K562 (cell line): ENCODE data around the gene EIF4E1B. TPM values are rescaled to one million over a fixed set of nuclear protein-coding genes. Genes with fewer than 3 reads are reported as not detected.

Experiments used
- ATAC-seq: fragments of 200-7000 bp; cut with Tn5 transposase; 3 replicates; pipeline ENCODE4 v1.9.1; 2020; ENCODE audit warnings: moderate library complexity
- BruUV-seq: library from RNA; stranded (reverse); fragments of 400-500 nt; replicated peaks from 2 replicates; lab custom pipeline; 2021; lab: Mats Ljungman, UMichigan
- CTCF ChIA-PET: fragments of 300-600 bp; formaldehyde crosslinking; extraction: SDS; loops from one replicate; lab custom pipeline; 2021; ENCODE audit warnings: low intra/inter-chr PET ratio; lab: Yijun Ruan, JAX
- POLR2A ChIA-PET: fragments of 300-600, 350-650 bp; sonication (Branson Sonifier 250); formaldehyde crosslinking; extraction: SDS; loops from one replicate; lab custom pipeline; 2021; ENCODE audit warnings: antibody characterized with exemption, inconsistent platforms; lab: Yijun Ruan, JAX
- DNase-seq, 4 experiments: peaks; one replicate each; pipeline versions ENCODE4 v3.0.0 to v3.0.0-alpha.2; 2011 to 2018; ENCODE audit warnings: low spot score in 3 of 4, mixed read lengths in 3 of 4; ENCODE audit errors: extremely low read depth in 1 of 4
- FAIRE-seq: peaks from 2 replicates; lab custom pipeline; 2011; peaks lifted over from hg19 to GRCh38; lab: Jason Lieb, UNC
- H2AFZ ChIP-seq: 2 replicates; pipeline ENCODE4 v1.6.0; 2011; ENCODE audit warnings: low read depth, low read length, control low read depth, inconsistent platforms
- H3K27ac ChIP-seq: fragments of 200-600 bp; 3 replicates; pipeline ENCODE4 v1.8.0; 2011; ENCODE audit warnings: low read depth, mild to moderate bottlenecking, control low read depth, inconsistent platforms, low read length, moderate library complexity, mixed read lengths; ENCODE audit errors: extremely low read depth
- H3K27me3 ChIP-seq, 2 experiments: fragments of 300-600 bp in 1 of 2; 2 replicates in 1 of 2; 3 replicates in 1 of 2; pipeline versions ENCODE4 v1.6.0 to v1.8.0; 2011; ENCODE audit warnings: inconsistent platforms in 2 of 2, low read length in 2 of 2, mild to moderate bottlenecking in 1 of 2, mixed read lengths in 1 of 2, moderate library complexity in 1 of 2; ENCODE audit not compliant: control insufficient read depth in 2 of 2, insufficient read depth in 2 of 2
- H3K36me3 ChIP-seq: fragments of 300-600 bp; 3 replicates; pipeline ENCODE4 v1.8.0; 2011; ENCODE audit warnings: mild to moderate bottlenecking, low read length, inconsistent platforms; ENCODE audit not compliant: control insufficient read depth, insufficient read depth
- H3K4me1 ChIP-seq, 2 experiments: fragments of 200-600 bp in 1 of 2; replicated peaks in 1 of 2; 2 replicates in 1 of 2; 3 replicates in 1 of 2; pipeline versions ENCODE4 v1.5.1 to v1.8.0; 2011; ENCODE audit warnings: inconsistent platforms in 2 of 2, low read length in 2 of 2, mild to moderate bottlenecking in 1 of 2, mixed read lengths in 1 of 2, moderate library complexity in 1 of 2; ENCODE audit not compliant: control insufficient read depth in 2 of 2, insufficient read depth in 2 of 2
- H3K4me2 ChIP-seq: 2 replicates; pipeline ENCODE4 v1.6.1; 2011; ENCODE audit warnings: low read length, control low read depth, inconsistent platforms, mixed read lengths; ENCODE audit not compliant: insufficient read depth
- H3K4me3 ChIP-seq: fragments of 200-600 bp; sonication (generic), shearing (Covaris generic); 2 replicates; pipeline ENCODE4 v1.5.1; 2016; ENCODE audit warnings: control low read depth, inconsistent platforms
- H3K79me2 ChIP-seq: fragments of 200-600 bp; 3 replicates; pipeline ENCODE4 v1.8.0; 2011; ENCODE audit warnings: low read length, inconsistent platforms; ENCODE audit not compliant: control insufficient read depth, insufficient read depth
- H3K9ac ChIP-seq, 2 experiments: 2 replicates each; pipeline versions ENCODE4 v1.6.0 to v1.6.1; 2011; ENCODE audit warnings: low read depth in 2 of 2, low read length in 2 of 2, control low read depth in 1 of 2, inconsistent platforms in 1 of 2, mild to moderate bottlenecking in 1 of 2, mixed read lengths in 1 of 2; ENCODE audit not compliant: insufficient read depth in 1 of 2
- H3K9me1 ChIP-seq: one replicate; pipeline ENCODE4 v1.6.0; 2011; ENCODE audit warnings: inconsistent platforms, mild to moderate bottlenecking, low read length, moderate library complexity; ENCODE audit not compliant: control insufficient read depth, insufficient read depth
- H3K9me3 ChIP-seq: replicated peaks from 2 replicates; pipeline ENCODE4 v1.5.1; 2011; ENCODE audit warnings: low read depth, low read length, inconsistent platforms; ENCODE audit not compliant: control insufficient read depth, insufficient read depth
- H4K20me1 ChIP-seq: replicated peaks from 2 replicates; pipeline ENCODE4 v1.6.1; 2011; ENCODE audit warnings: low read length, inconsistent platforms, mixed read lengths; ENCODE audit not compliant: control insufficient read depth, insufficient read depth
- BACH1 ChIP-seq: fragments of 200-800 bp; sonication (Bioruptor generic); IDR thresholded peaks from 2 replicates; pipeline ENCODE4 v1.6.1; 2016; ENCODE audit warnings: missing genetic modification characterization, missing compliant biosample characterization
- COPS2 ChIP-seq: fragments of 450-650 bp; conservative IDR thresholded peaks from 2 replicates; pipeline ENCODE4 v1.6.1; 2016; ENCODE audit warnings: mild to moderate bottlenecking, moderate library complexity
- EGR1 ChIP-seq: fragments of 450-650 bp; conservative IDR thresholded peaks from 2 replicates; pipeline ENCODE4 v1.6.1; 2017; ENCODE audit warnings: mild to moderate bottlenecking
- HNRNPLL ChIP-seq: fragments of 200-400 bp; formaldehyde crosslinking; IDR thresholded peaks from 2 replicates; pipeline ENCODE4 v1.6.1; 2017; ENCODE audit warnings: low read length, low read depth, mild to moderate bottlenecking; ENCODE audit not compliant: poor library complexity, severe bottlenecking
- PRDM10 ChIP-seq: fragments of 450-650 bp; IDR thresholded peaks from 2 replicates; pipeline ENCODE4 v1.6.1; 2018; ENCODE audit not compliant: partially characterized antibody
- SRF ChIP-seq, 2 experiments: fragments of 250-450, 450-650 bp in 1 of 2; sonication (Bioruptor Pico) in 1 of 2; sonication (generic) in 1 of 2; formaldehyde crosslinking; IDR thresholded peaks; 2 replicates each; pipeline versions ENCODE4 v1.5.0 to v1.5.1; 2020 to 2022; ENCODE audit warnings: mild to moderate bottlenecking in 1 of 2, missing genetic modification reagents in 1 of 2
- TSC22D4 ChIP-seq: fragments of 450-650 bp; IDR thresholded peaks from 2 replicates; pipeline ENCODE4 v1.6.1; 2016; ENCODE audit warnings: missing genetic modification characterization, missing biosample characterization, control low read depth
- ZFPM2 ChIP-seq: fragments of 250-450 bp; sonication (Bioruptor Pico); IDR thresholded peaks from 2 replicates; pipeline ENCODE4 v1.5.1; 2022; ENCODE audit warnings: mild to moderate bottlenecking
- ZNF609 ChIP-seq: sonication (generic); formaldehyde crosslinking; IDR thresholded peaks from 2 replicates; pipeline ENCODE4 v1.8.1; 2023; ENCODE audit warnings: missing genetic modification reagents, mild to moderate bottlenecking, borderline replicate concordance
- ZNF696 ChIP-seq: fragments of 250-450 bp; sonication (Bioruptor Pico); conservative IDR thresholded peaks from 2 replicates; pipeline ENCODE4 v1.4.0; 2020; ENCODE audit warnings: mild to moderate bottlenecking, moderate library complexity
- ZNF707 ChIP-seq: fragments of 250-450 bp; sonication (Bioruptor Pico); conservative IDR thresholded peaks from 2 replicates; pipeline ENCODE4 v1.8.0; 2022; ENCODE audit warnings: inconsistent platforms, mild to moderate bottlenecking, moderate library complexity
- WGBS: fragments of 100-300 bp; shearing (Covaris generic); methylation state at CpG from one replicate; pipeline ENCODE4 v1.1.6; 2016; ENCODE audit warnings: low coverage, mixed read lengths; ENCODE audit not compliant: insufficient coverage; ENCODE audit errors: missing lambda C conversion rate; 5-methylcytosine and 5-hydroxymethylcytosine counted together
- in situ Hi-C: fragments of 300-500 bp; cut with MboI; formaldehyde crosslinking; loops from 4 replicates; pipeline ENCODE4 v1.15.0; 2018; ENCODE audit warnings: inconsistent platforms, mixed read lengths
- intact Hi-C: fragments of 100-400 bp; cut with micrococcal nuclease; formaldehyde crosslinking; loops from 2 replicates; pipeline ENCODE4 v1.14.2; 2022
- polyA plus RNA-seq, 8 experiments: library from polyadenylated mRNA; depleted of rRNA in 4 of 8; stranded (reverse) in 5 of 8; unstranded in 3 of 8; fragments of >200 nt; fragmentation: Nextera tagmentation in 2 of 8; fragmentation: Illumina TruSeq in 1 of 8; extraction: Ambion mirVana in 2 of 8; extraction: Trizol in 1 of 8; gene quantifications; 2 replicates each; pipeline versions ENCODE4 v1.2.1 to v1.2.3, GENCODE V29; 2011 to 2014; ENCODE audit warnings: inconsistent platforms in 1 of 8, missing spikeins in 1 of 8
- total RNA-seq, 7 experiments: library from RNA; depleted of rRNA in 6 of 7; stranded (reverse); fragments of >200 nt in 6 of 7; fragmentation: Illumina TruSeq in 2 of 7; extraction: Trizol in 2 of 7; gene quantifications; 2 replicates each; pipeline versions ENCODE4 v1.2.1 to v1.2.3, GENCODE V29; 2011 to 2021; ENCODE audit warnings: low replicate concordance in 1 of 7

EIF4E1B gene
- total and polyA plus RNA-seq, 9 of the 15 experiments (the other 6 are each of a cell fraction or from before 2014, with no cell fraction given) = not detected

DNA sequence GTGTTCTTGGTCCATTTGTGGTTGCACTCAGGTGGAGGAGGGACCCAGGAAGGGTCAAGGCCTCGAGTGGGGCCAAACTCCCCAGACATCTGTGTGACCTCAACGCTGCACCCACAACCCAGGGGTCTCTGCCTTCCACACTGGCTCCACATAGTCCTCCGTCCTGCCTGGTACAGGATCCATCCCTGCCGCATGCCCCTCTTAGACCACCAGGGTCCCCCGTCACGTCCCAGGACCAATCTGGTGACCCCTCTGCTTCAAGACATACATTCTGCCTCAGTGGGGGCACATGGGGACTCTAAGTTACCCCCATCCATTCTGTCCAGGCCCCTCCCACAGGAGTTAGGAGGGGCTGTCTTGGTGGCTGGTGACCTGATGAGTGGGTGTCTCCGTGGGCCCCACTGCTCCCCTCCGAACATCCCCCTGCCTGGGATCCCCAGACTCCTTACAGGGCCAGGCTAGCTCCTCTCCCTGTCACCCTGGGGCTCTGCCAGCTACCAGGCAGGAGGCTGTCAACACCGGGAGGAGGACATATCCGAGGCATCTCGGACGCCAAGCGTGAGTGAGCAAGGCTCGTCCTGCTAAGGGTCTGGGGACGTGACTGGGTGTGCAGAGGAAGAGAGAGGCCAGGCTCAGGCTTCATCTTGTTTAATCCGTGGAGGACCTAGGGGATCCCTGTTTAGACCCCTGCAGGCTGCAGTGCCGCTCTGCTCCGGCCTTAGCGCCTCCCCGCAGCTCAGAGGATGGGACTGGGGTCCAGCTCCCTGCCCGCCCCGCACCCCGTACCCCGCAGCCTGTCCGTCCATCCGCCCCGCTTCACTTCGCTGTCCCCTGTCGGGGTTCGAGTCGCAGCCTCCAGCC, 49.1 kb downstream of the EIF4E1B start (continued):
- TF ChIP-seq ZNF609 (no peak), ZNF707 (CRISPR knock-in tag) (no peak), ZNF696 (no peak), ZFPM2 (CRISPR knock-in tag) (no peak)

- FAIRE-seq = no peak
- Histone ChIP-seq H3K27ac (no peak overlapping the region), H3K4me1 (peaks cover 18 to 29% of the 10 kb centered on the region in 2 experiments), H4K20me1 (no peaks in the 10 kb centered on the region), H3K27me3 (peaks cover 17 to 39% of the 10 kb centered on the region in 2 experiments), H3K4me2 (no peak overlapping the region), H3K36me3 (no peaks in the 10 kb centered on the region), H3K9me3 (no peaks in the 10 kb centered on the region), H2AFZ (no peak overlapping the region), H3K4me3 (no peak overlapping the region), H3K9ac (no peak overlapping the region), H3K9me1 (no peaks in the 10 kb centered on the region), H3K79me2 (no peaks in the 10 kb centered on the region)
- intact Hi-C loops = no loop called here
- ChIA-PET POLR2A (interaction anchor here (0.6 to 0.7 kb wide), 3 partner anchors 16 to 483 kb away, joined by 3 read pairs; no protein-coding TSS in a partner anchor), CTCF (no interaction called here)
- in situ Hi-C loops = no loop called here
- DNase-seq = no peak
- 20% methylated on average over 26 of the region's 33 CpGs for WGBS
- no peak for ATAC-seq
- no TSS peak for BruUV-seq
- TF ChIP-seq HNRNPLL (no peak), BACH1 (tag) (no peak), SRF (CRISPR knock-in tag; IDR thresholded peaks at IDR 0.05) (no peak), TSC22D4 (no peak), COPS2 (no peak), EGR1 (no peak), PRDM10 (no peak)
Observed at GRCh38 chr5:176680226-176680563, 49.7 kb downstream of the EIF4E1B start.
